Motor neuron (in vitro differentiated cells): ENCODE results near the gene PGLYRP3. TPM values are rescaled to one million over a fixed set of nuclear protein-coding genes. Genes with fewer than 3 reads are reported as not detected.

Experiments used
- ATAC-seq, 8 experiments: fragments of 200-7000 bp; cut with Tn5 transposase; replicated peaks in 6 of 8; 2 replicates each; pipeline ENCODE4 v1.8.0; 2021; ENCODE audit warnings: mild to moderate bottlenecking in 8 of 8, moderate library complexity in 8 of 8
- H3K27ac ChIP-seq, 2 donors: fragments of 250-450 bp; sonication (Bioruptor Pico); 2 replicates each; pipeline ENCODE4 v1.9.0; 2021; ENCODE audit warnings: antibody characterized with exemption in 2 of 2, mild to moderate bottlenecking in 2 of 2, moderate library complexity in 1 of 2
- H3K4me1 ChIP-seq, 2 donors: fragments of 250-450 bp; sonication (Bioruptor Pico); replicated peaks in 1 of 2; 2 replicates each; pipeline ENCODE4 v1.6.1; 2021; ENCODE audit warnings: antibody characterized with exemption in 2 of 2, mild to moderate bottlenecking in 2 of 2, moderate library complexity in 1 of 2
- H3K4me3 ChIP-seq, 5 donors: fragments of 250-450 bp; sonication (Bioruptor Pico); 2 replicates each; pipeline ENCODE4 v1.9.0; 2021; ENCODE audit warnings: antibody characterized with exemption in 5 of 5, mild to moderate bottlenecking in 5 of 5, moderate library complexity in 4 of 5
- WGBS, 10 experiments: fragments of 450-650 bp; shearing (Covaris generic); methylation state at CpG; one replicate each; pipeline ENCODE4 v1.0.0; 2022; 5-methylcytosine and 5-hydroxymethylcytosine counted together
- in situ Hi-C, 9 experiments: fragments of 400-800 bp; cut with MboI; loops; one replicate each; pipeline ENCODE4 v1.15.0; 2021; ENCODE audit warnings: low sequenced_read_pairs in 9 of 9, low pct_unique_long_range_greater_than_20kb in 2 of 9; ENCODE audit not compliant: unreplicated experiment in 9 of 9
- total RNA-seq, 8 experiments: library from RNA; unstranded; fragments of 300-600 nt; gene quantifications; 2 replicates each; pipeline versions ENCODE4 v1.2.3 to v1.2.4, GENCODE V29; 2022

Gene PGLYRP3, protein sequence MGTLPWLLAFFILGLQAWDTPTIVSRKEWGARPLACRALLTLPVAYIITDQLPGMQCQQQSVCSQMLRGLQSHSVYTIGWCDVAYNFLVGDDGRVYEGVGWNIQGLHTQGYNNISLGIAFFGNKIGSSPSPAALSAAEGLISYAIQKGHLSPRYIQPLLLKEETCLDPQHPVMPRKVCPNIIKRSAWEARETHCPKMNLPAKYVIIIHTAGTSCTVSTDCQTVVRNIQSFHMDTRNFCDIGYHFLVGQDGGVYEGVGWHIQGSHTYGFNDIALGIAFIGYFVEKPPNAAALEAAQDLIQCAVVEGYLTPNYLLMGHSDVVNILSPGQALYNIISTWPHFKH
- not detected for total RNA-seq

DNA sequence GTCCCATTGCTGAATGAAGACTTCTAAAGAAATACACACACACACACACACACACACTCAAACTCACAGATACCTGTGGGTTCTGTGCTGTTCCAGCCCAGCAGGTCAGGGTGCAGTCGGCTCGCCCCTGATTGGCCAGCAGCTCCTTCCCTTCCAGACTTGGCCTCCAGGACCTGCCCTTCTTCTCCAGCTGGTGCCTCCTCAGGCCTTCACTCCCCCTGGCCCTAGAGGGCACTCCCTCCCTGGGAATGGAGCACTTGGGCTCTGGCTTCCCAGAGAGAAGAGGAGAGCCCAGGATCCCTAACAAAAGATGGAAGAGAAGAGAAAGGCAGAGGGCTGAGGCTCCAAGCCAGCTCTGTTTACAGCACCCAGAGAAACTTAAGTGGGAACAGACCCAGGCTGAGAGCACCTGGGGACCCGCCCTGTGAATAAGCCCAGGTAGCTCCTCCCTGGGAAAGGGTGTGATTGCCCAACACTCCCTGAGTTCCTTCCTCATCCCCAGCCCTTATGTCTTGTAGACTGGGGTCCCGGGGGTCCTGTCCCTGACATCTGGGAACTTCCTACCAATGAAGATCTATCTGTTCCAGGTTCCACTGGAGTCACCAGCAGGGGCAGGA lies at the start of gene PGLYRP3:
Gene PGLYRP3, minus strand, starts transcription at position 383 of the 617 bp plus-strand sequence. CDS start 2,287 bp downstream, outside the sequence.
- no peak for ATAC-seq
- H3K27ac ChIP-seq, result no peak within 1 kb of the TSS
- WGBS, 10 experiments, result 0 to 57% (median 23%) methylated on average over 1 to 3 of the region's 4 CpGs; no CpG with 5 or more reads in 4 of the 10 experiments
- no peaks in the 10 kb centered on the region for H3K4me1 ChIP-seq
- H3K4me3 ChIP-seq, result no peak within 1 kb of the TSS
- in situ Hi-C loops, result no loop called here

DNA sequence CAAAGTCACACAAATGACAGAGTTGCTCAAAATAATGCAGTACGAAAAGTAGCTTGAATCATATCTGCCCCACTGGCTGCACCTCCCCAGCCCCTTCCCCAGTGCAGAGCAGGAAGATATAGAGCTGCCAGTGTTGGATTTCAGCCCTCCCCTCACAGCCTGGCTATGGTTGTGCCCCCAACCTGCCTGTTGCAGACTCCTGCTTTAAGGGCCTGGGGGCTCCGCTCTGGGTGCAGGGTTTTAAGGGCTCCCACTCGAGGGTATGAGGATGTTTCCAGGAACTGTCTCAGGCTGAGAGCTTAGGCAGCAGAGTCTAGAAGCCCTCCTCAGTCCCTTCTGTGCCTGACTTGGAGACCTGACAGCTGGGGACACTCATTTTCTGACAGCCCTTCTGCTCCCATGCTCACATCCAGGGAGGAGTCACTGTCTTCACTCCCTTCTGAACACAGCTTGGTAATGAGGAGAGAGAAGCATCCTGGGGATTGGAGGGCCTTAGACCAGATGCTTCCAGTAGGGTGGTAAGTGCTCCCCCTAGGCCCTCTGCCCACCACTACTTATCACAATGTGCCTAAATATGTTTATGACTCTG lies 49.5 kb upstream of the PGLYRP3 start:
- H3K27ac ChIP-seq, result no peak overlapping the region
- WGBS, 10 experiments, result 20 to 69% (median 51%) methylated on average over 1 to 3 of the region's 3 CpGs; no CpG with 5 or more reads in 4 of the 10 experiments
- in situ Hi-C loops, result loop anchor here in 3 of 9 experiments (25.0 kb wide), 2 partner anchors 125 to 625 kb away; partner anchors contain the start of genes JTB (in 1 of the 3), RAB13 (in 1 of the 3) and RPS27 (in 1 of the 3)

DNA sequence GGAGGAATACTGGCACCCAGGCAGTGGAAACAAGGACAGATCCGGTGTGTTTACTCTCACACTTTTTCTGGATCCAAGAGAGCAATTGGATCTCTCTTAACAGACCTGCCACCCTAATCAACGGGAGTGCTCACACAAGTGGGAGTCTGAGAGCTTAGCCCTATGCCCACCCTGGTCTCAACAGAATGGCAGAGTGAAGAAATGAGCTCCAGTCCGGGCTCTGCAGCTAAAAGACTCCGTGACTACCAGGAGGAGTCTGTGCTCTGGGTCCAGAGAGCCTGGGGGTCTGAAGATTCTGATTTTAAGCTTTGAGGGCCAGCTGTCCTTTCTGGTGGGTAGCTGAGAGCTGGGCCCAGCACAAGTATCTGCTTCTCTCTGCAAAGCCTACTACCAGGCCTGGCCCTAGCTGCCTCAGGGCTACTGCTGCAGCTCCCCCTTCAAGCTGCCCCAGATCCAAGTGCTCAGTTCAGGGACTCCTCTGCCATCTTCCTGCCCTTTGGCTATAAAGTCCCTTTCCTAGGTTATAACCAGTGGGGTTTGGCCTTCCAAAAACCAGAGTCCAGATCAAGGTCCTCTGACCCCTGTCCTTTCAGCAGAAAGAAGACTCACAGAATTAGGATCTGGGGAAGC lies 48.8 kb upstream of the PGLYRP3 start:
- in situ Hi-C loops, result loop anchor here in 3 of 9 experiments (25.0 kb wide), 2 partner anchors 126 to 626 kb away; partner anchors contain the start of genes JTB (in 1 of the 3), RAB13 (in 1 of the 3) and RPS27 (in 1 of the 3)
- no peak for ATAC-seq
- Histone ChIP-seq H3K4me1 (no peaks in the 10 kb centered on the region), H3K4me3 (no peak overlapping the region), H3K27ac (no peak overlapping the region)
- 38 to 68% (median 51%) methylated on average over 1 to 4 of the region's 4 CpGs; no CpG with 5 or more reads in 4 of the 10 experiments for WGBS, 10 experiments

More for the DNA sequence above, 49.5 kb upstream of the PGLYRP3 start:
- Histone ChIP-seq H3K4me1 (no peaks in the 10 kb centered on the region), H3K4me3 (no peak overlapping the region)
- no peak for ATAC-seq

DNA sequence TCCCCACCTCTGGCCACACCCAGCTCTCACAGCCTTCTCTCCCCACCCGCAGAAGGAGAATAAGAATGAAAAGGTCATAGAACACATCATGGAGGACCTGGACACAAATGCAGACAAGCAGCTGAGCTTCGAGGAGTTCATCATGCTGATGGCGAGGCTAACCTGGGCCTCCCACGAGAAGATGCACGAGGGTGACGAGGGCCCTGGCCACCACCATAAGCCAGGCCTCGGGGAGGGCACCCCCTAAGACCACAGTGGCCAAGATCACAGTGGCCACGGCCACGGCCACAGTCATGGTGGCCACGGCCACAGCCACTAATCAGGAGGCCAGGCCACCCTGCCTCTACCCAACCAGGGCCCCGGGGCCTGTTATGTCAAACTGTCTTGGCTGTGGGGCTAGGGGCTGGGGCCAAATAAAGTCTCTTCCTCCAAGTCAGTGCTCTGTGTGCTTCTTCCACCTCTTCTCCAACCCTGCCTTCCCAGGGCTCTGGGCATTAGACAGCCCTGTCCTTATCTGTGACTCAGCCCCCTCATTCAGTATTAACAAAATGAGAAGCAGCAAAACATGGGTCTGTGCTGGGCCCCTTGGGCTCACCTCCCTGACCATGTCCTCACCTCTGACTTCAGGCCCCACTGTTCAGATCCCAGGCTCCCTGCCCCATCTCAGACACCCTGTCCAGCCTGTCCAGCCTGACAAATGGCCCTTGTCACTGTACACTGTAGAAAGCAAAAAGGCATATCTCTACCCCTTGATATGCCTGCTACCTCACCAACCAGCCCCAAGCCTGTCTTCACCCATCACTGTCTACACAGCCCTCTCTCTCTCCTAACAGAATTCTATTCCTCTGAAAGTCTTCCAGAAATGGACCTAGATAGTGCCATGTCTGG lies 48.1 kb upstream of the PGLYRP3 start:
- no peak overlapping the region for H3K4me3 ChIP-seq
- no peak for ATAC-seq
- WGBS, 10 experiments, result 20 to 100% (median 74%) methylated on average over 1 to 9 of the region's 11 CpGs; no CpG with 5 or more reads in 3 of the 10 experiments
- H3K4me1 ChIP-seq, result no peaks in the 10 kb centered on the region
- in situ Hi-C loops, result loop anchor here in 3 of 9 experiments (25.0 kb wide), 2 partner anchors 126 to 626 kb away; partner anchors contain the start of genes JTB (in 1 of the 3), RAB13 (in 1 of the 3) and RPS27 (in 1 of the 3)
- no peak overlapping the region for H3K27ac ChIP-seq

DNA sequence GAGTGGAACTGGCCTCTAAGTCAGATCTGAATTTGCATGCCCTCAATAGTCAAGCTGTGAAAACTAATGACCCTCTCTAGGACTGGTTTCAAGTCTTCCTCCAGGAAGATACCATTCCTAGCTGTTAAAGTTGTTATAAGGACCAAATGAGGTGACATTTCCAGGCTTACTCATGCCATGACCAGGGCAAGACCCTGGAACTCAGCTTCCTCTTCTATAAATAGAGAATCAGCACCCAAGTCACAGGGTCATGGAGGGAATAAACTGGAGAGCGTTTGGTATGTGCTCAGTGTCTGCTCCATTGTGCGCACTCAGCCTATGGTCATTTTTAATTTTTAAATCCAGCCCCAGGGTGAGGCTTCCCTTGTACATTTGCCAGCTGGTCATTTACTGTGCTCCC lies 47.4 kb upstream of the PGLYRP3 start:
- Histone ChIP-seq H3K4me1 (no peaks in the 10 kb centered on the region), H3K27ac (no peak overlapping the region), H3K4me3 (no peak overlapping the region)
- ATAC-seq, result peak in 2 of 8 experiments; percentile 50 to 64
- in situ Hi-C loops, result loop anchor here in 3 of 9 experiments (25.0 kb wide), 2 partner anchors 127 to 627 kb away; partner anchors contain the start of genes JTB (in 1 of the 3), RAB13 (in 1 of the 3) and RPS27 (in 1 of the 3)
- 20 to 93% (median 83%) methylated on average over 1 to 2 of the region's 2 CpGs; no CpG with 5 or more reads in 3 of the 10 experiments for WGBS, 10 experiments

DNA sequence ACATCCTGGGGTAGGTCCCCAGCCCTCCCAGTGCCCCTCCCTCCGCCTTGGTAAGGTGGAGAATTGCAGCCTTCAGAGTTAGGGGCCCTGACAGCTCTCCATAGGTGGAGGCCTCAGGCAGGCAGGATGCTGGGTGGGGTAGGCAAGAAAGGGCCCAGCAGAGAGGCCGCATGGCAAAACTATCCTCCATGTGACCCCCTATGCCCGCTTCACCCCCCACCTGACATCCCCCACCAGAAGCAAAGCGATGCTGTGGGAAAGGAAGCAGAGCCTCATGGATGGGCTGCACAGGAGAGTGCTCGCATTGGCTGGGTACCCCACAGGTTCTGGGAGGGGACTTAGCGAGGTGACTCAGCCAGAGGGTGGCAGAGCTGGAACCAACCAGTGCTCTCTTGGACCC lies 46.5 kb upstream of the PGLYRP3 start:
- ATAC-seq, result no peak
- Histone ChIP-seq H3K27ac (no peak overlapping the region), H3K4me1 (no peaks in the 10 kb centered on the region), H3K4me3 (no peak overlapping the region)
- WGBS, 10 experiments, result 68 to 100% methylated on average over 1 to 3 of the region's 6 CpGs; no CpG with 5 or more reads in 8 of the 10 experiments
- in situ Hi-C loops, result loop anchor here in 4 of 9 experiments (10.0 to 25.0 kb wide), 3 partner anchors 128 to 628 kb away; partner anchors contain the start of genes JTB (in 1 of the 4), RAB13 (in 1 of the 4) and RPS27 (in 1 of the 4)

DNA sequence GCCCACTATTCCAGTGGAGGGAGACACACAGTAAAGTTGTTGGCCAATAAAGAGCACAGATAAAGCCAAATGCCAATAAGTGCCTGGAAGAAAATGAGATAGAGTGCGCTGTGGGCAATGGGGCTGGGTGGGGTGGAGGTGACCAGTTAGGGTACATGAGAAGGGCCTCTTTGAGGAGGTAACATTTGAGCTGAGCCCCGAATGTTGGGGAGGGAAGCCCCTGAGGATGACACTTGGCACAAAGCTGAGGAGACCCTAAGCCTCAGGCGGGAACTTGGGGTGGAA lies 45.9 kb upstream of the PGLYRP3 start:
- Histone ChIP-seq H3K4me3 (no peak overlapping the region), H3K27ac (no peak overlapping the region), H3K4me1 (no peaks in the 10 kb centered on the region)
- in situ Hi-C loops, result loop anchor here in 4 of 9 experiments (10.0 to 25.0 kb wide), 3 partner anchors 129 to 629 kb away; partner anchors contain the start of genes JTB (in 1 of the 4), RAB13 (in 1 of the 4) and RPS27 (in 1 of the 4)
- ATAC-seq, result no peak
- 0 to 80% (median 63%) methylated on average over 1 to 3 of the region's 3 CpGs; no CpG with 5 or more reads in 4 of the 10 experiments for WGBS, 10 experiments

DNA sequence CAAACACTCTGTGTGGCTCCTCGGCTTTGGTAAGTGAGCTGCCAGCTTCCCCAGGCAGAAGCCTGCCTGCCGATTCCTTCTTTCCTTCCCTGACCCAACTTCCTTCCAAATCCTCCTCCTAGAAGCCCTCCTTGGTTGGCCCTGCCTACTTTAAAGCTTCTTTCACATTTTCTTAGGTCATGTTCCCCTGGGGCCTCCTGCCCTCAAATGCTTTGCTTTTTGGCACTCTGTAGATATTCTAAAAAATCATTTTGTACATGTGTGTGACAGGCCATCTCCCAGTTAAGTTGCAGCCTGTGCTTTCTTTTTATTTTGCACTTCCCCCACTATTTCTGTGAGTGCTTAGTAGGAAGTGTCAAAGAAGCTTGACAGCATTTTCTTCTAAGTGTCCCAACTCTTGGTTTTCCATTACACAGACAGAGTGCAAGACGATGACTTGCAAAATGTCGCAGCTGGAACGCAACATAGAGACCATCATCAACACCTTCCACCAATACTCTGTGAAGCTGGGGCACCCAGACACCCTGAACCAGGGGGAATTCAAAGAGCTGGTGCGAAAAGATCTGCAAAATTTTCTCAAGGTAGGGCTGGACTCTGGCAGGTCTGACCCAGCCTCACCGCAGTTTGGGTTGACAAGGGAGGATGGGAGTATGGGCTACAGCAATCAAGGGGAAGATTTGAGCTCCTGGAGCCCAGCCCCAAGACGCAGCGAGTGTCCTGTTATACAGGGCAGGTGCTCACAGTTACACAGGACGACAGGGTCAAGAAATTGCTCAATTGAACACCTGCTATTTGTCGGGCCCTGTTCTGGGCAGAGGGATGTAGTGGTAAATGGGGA lies 45.3 kb upstream of the PGLYRP3 start, which contains the start of gene S100A9:
Gene S100A9, plus strand, starts transcription at position 2 of the 838 bp plus-strand sequence. Its CDS starts 430 bp downstream, at position 432.
- no peak for ATAC-seq
- Histone ChIP-seq H3K4me3 (no peak within 1 kb of the TSS), H3K4me1 (no peaks in the 10 kb centered on the region), H3K27ac (no peak within 1 kb of the TSS)
- in situ Hi-C loops, result loop anchor here in 4 of 9 experiments (10.0 to 25.0 kb wide), 3 partner anchors 129 to 629 kb away; partner anchors contain the start of genes JTB (in 1 of the 4), RAB13 (in 1 of the 4) and RPS27 (in 1 of the 4)
- 14 to 81% (median 75%) methylated on average over 1 to 10 of the region's 11 CpGs; no CpG with 5 or more reads in 1 of the 10 experiments for WGBS, 10 experiments

DNA sequence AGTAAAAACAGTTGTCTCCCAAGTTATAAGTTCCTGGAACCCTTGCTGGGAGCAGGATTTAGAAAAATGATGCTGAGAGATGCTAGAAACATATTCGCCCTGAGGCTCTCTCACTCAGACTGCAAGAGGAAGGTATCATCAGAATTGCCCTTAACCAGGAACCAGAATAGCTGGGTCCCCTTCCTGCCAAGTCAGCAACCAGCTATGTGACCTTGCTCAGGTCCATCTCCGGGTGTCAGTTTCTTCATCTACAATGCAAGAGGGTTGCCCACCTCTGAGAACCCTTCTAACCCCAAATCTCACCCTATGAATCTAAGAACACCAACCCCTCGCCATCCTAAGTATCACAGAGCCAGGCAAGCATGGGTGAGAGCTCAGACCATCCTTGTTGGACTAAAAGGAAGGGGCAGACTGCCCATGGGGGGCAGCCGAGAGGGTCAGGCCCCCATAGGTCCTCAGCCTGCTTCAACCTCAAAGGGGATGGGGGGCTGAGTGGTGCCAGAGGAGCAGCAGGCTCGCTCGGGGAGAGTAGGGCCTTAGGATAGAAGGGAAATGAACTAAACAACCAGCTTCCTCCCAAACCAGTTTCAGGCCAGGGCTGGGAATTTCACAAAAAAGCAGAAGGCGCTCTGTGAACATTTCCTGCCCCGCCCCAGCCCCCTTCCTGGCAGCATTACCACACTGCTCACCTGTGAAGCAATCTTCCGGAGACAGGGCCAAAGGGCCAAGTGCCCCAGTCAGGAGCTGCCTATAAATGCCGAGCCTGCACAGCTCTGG lies 44.5 kb upstream of the PGLYRP3 start:
- Histone ChIP-seq H3K27ac (no peak overlapping the region), H3K4me1 (no peaks in the 10 kb centered on the region), H3K4me3 (no peak overlapping the region)
- 20 to 67% (median 60%) methylated on average over 1 to 9 of the region's 10 CpGs; no CpG with 5 or more reads in 1 of the 10 experiments for WGBS, 10 experiments
- no peak for ATAC-seq
- in situ Hi-C loops, result loop anchor here in 4 of 9 experiments (10.0 to 25.0 kb wide), 3 partner anchors 130 to 630 kb away; partner anchors contain the start of genes JTB (in 1 of the 4), RAB13 (in 1 of the 4) and RPS27 (in 1 of the 4)
